HG03378 (cell line): ENCODE results near the gene RTBDN.
"Not testable (repeated sequence)": the region's sequence is repeated elsewhere in the genome, so short reads cannot be mapped to it uniquely, and the experiment has no call there.

ENCODE experiments used
- ATAC-seq: cut with Tn5 transposase; IDR thresholded peaks from one replicate; pipeline ENCODE4 v1.9.1; 2021; ENCODE audit warnings: mild to moderate bottlenecking, moderate library complexity; ENCODE audit not compliant: unreplicated experiment

RTBDN gene

DNA sequence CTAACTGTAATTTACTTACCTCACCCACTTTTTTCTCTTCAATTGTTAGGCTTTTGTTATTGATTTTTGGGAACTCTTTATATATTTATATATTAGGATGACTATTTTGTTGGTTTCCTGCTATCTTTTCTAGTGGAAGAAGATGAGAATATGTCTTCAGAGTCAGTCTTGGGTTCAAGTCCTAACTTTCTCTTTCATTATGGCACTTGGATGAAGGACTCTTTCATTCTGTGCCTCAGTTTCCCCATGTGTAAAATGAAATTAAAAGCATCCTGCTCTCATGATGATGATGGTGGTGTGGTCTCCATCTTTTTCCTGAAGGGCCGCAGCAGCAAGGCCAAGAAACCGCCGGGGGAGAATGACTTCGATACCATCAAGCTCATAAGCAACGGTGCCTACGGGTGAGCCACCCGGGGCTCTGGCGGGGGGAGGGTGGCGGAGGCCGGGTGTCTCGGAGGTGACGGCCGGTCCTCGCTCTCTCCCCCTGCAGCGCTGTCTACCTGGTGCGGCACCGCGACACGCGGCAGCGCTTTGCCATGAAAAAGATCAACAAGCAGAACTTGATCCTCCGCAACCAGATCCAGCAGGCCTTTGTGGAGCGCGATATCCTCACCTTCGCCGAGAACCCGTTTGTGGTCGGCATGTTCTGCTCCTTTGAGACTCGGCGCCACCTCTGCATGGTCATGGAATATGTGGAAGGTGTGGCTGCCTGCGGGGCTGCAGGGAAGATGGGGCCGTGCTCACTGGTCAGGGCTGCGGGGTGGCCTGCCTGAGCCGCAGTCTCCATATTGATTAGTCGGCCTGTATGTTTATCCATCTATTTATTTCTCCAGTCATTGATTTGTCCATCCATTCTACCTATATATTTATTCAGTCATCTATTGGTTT lies 23.9 kb upstream of the RTBDN start:
- ATAC-seq: no peak

DNA sequence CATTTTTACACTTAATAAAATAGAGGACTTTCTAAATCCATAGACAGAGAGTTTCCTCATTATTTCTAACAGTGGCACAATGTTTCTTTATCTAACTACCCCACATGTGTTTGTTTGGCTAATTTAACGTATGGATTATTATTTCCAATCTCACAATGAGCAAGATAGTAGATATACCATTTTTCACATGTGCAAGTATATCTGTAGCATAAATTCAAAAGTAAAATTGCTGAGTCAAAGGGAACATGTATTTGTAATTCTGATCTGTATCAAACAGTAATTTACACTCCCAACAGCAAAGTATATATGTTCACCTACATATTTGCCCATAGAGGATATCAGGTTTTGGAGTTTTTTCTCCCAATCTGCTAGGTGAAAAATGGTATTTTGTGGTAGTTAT lies 22.3 kb upstream of the RTBDN start:
- no peak for ATAC-seq

DNA sequence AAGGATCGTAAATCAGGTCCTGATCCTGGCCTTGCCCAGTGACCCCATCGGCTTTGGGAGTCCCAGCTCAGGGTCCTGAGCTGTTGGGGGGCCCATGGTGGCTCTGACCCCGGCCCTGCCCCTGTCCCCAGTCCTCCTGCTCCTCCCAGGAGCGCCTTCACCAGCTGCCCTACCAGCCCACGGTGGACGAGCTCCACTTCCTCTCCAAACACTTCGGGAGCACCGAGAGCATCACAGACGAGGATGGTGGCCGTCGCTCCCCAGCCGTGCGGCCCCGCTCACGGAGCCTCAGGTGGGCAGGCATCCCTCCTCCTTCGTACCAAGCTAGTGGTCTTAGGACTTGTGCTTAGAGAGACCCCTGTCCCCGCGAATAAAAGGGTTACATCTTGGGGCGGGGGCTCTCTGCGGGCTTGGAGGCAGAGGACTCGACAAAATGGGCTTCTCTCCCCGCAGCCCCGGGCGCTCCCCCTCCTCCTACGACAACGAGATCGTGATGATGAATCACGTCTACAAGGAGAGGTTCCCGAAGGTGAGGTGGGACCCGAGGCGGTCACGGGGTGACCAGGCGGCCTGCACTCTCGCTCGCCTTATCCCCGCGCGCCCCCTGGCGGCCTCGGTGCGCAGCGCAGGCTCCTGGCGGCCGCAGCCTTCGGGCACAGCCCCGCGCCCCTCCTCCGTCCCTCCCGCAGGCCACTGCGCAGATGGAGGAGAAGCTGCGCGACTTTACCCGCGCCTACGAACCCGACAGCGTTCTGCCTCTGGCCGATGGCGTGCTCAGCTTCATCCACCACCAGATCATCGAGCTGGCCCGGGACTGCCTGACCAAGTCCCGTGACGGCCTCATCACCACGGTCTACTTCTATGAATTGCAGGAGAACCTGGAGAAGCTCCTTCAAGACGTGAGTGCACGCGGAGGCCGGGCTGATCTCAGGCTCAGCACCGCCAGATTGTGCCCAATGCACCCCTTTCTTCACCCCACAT lies 13.1 kb upstream of the RTBDN start:
- no peak for ATAC-seq

DNA sequence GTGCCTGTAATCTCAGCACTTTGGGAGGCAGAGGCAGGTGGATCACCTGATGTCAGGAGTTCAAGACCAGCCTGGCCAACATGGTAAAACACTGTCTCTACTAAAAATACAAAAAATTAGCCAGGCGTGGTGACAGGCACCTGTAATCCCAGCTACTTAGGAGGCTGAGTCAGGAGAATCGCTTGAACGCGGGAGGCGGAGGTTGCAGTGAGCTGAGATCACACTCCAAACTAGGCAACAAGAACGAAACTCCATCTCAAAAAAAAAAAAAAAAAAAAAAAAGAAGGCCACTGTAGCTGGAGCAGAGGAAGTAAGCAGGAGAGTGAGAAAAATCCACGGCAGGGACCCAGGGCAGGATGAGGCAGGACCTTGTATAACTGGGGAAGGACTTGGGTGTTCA lies 12.2 kb upstream of the RTBDN start:
- ATAC-seq: not testable (repeated sequence)

DNA sequence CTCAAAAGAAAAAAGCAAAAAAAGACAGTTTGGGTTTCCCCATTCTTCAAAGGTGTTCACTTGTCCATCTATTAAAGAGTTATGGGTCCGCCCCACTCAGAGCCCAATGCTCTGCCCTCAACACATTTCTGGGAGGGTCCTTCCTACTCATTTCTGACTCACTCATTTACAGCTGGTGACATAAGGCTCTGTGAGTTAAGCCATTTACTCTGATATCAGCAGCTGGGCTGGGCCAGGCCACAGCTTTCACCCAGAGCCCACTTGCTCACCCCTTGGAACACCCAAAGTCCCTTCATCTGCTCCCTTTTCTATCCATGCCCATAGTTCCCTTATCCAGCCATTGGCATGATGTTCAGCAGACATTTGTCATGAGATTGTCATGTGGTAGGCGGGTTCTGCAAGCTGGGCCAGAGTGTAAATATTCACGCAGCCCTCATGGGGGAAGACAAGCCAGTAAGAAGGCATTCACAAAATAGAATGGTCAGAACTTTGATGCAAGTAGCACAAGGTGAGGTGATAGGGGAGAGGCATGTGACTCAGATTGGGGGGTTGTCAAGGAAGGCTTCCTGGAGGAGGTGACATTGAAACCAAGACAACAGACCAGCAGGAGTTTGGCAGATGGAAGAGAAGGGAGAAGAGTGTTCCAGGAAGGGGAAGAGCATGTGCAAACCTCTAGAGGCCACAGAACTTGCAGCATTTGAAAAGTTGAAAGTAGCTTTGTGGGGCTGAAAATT lies 9.8 kb upstream of the RTBDN start:
- ATAC-seq: no peak

DNA sequence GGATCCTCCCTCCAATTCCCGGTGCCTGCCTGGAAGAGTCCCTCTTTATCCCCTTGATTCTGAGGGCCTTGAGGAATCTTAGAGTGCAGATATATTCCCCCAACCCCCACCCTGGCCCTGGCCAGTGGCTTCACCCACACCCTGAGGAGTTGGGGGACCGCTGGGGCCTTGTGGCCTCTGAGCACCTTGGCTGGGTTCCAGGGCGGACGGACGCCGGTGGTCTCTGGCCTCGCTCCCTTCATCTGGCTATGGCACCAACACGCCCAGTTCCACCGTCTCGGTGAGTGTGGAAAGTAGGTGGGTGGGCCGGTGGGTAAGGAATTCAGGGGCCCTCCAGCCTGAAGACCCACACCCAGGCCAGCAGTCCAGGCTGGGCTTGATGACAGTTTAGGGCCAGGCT lies 8.9 kb upstream of the RTBDN start:
- ATAC-seq: no peak

DNA sequence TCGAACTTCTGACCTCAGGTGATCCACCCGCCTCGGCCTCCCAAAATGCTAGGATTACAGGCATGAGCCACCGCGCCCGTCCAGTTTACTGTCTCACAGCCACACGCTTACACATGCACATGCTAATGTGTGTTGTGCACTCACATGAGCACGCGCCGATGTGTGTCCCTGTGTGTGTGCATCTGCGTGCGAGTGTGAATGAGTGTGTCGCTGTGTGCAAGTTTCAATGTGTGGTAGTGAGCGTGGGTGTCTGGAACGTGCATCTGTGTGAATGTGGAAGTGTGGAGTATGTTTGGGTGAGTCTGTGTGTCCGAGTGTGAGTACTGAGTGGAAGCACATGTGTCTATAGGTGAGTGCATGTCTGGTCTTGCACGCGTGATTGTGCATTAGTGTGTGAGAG lies 8.1 kb upstream of the RTBDN start:
- no peak for ATAC-seq

DNA sequence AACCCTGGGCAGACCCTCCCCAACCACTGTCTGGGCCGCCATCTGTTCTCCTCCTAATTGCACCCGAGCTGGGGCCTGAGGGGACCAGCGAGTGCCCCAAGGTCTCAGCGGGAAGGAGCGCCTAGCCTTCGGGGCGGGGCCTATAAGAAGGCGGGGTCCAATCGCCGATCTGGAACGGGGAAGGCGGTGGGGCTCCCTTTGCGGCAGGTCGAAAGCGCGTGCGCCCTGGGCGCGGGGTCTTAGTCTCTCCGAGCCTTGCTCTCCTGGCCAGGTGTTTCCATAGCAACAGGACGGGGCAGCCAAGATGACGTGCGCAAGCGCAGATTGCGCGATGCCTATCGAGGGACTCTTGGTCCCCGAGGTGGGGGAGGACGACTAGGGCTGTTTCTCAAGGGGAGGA lies 6.7 kb upstream of the RTBDN start:
- ATAC-seq: no peak

DNA sequence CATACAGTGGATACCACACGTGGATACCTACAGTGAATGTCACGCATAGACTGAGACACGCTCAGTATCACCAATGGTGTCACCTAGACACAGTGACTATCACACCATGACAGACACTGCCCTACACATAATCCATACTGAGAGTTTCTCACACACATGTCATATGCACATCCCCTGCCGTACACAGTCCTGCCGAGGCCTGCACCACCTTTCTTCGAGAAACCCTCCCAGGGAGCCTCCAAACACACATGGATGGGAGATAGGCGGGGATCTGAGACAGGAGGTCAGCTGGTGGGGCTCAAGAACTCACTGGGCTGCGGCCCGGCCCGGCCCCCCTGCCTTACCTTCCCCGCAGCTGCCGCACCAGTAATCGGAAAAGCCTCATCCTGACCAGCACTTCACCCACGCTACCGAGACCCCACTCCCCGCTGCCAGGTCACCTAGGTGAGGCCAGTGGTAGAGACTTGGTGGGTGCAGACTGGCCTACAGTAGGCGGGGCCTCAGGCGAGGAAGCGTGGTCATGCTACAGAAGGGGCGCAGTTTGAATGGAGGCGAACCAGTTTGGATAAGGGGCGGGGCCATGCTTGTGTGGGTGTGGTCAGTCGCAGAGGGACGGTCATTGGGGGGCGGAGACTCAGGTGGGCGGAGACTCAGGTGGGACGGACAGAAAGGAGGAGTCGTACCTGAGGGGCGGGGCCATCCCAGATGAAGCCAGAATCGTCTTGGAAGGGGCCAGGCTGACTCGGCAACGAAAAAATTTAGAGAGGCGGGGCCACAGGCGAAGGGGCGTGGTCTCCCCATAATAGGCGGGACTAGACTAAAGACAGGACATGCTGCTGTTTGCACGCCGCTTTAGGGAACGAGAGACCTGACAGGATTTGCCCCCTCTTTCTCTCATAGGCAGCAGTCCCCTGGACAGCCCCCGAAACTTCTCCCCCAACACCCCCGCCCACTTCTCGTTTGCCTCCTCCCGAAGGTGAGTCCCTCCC lies 6.0 kb upstream of the RTBDN start:
- ATAC-seq: no peak

DNA sequence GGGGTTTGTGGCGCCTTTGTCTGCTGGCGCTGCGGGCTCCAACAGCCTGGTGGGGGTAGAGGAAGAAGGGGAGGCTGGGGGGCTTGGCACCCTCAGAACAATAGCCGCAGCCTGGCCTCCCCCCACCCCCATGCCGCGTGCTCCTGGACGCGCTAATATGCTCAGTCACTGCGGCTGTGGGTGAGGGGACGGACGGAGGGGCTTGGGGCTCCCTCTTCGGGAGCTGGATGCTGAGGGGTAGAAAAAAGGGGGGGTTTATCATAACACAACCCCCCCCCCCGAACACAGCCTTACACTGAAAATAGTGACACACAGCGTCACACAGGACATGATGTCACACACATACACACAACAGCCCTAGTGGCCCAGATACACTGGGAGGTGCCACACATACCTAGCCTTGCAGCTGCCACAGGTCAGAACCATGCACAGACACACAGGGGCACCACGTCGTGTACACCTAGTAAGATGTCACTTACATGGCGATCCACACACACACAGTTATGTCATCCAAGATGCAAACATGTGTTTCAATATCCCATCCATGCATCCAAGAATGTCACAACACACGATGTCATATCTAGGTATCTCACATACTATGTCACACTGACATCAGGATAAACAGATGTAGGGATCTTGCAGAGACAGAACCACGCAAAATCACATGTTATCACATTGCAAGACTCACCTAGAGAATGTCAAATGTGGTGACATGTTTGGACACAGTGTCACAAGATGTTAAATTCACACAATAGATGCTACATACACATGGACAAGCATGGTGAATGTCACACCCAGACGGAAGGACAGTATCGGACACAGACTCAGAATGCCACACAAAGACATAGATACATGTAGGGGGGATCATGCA lies 4.7 kb upstream of the RTBDN start:
- ATAC-seq: no peak

DNA sequence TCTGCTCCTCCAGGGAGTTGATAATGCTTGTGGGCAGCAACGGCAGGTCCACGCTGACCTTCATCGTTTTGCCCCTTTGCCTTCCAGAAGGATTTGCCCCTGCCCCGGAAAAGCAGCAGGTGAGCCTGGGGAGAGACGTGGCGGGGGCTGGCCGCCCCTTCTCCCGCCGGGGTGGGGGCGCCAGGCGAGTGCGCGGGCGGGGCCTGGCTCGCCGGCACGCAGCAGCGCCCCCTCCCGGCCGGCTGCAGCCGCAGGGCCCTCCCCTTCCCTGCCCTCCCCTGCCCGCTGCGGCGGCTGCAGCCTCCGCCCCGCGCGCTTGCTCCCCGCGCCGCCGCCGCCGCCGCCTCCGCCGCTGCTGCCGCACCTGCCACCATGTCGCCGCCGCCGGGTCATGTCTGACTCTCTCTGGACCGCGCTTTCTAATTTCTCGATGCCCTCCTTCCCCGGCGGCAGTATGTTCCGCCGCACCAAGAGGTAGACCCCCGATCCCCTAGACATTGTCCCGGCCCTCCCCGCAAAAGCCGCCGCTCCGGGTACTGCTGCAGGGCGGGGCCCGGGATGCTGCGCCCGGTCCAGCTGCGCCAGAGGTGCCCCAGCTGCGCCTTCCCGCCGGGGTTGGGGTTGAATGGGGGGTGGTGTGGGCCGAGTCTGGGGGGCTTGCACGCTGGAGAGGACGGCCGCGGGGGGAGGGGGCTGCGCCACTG lies 4.0 kb upstream of the RTBDN start, which contains the start of gene MAST1:
TSS of gene MAST1 (plus strand) at position 334 of the 704 bp plus-strand sequence. CDS start at position 392, 58 bp downstream.
- ATAC-seq: no peak

DNA sequence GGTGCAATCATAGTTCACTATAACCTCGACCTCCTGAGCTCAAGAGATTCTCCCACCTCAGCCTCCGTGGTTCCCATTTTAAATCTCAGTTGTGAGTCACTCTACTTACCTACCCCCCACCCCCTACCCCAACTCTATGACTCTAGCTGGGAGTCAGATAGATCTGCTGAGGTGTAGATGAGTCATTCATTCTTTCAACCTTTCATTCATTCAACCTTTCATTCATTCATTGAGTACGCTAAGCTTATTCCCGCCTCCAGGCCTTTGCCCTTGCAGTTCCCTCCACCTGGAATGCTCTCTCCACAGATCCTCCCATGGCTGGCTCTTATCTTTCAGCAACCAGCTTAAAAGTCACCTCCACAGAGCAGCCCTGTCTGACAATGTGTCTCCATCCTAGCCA lies 2.8 kb upstream of the RTBDN start:
- no peak for ATAC-seq

DNA sequence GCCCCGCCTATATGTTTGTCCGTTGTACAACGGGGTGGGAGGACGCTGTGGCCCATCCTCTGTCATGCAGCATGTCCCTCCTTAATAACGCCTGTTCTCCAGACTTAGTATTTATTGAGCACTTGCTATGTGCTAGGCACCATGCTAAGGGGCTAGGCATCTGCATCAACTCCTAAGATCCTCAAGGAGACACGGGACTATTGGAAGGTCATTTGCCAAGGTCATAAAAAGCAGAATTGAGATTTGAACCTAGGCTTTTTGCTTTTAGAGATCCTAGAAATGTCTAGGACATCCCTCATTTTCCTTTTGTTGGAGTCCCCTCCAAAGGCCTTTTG lies 2.1 kb upstream of the RTBDN start:
- ATAC-seq: no peak

DNA sequence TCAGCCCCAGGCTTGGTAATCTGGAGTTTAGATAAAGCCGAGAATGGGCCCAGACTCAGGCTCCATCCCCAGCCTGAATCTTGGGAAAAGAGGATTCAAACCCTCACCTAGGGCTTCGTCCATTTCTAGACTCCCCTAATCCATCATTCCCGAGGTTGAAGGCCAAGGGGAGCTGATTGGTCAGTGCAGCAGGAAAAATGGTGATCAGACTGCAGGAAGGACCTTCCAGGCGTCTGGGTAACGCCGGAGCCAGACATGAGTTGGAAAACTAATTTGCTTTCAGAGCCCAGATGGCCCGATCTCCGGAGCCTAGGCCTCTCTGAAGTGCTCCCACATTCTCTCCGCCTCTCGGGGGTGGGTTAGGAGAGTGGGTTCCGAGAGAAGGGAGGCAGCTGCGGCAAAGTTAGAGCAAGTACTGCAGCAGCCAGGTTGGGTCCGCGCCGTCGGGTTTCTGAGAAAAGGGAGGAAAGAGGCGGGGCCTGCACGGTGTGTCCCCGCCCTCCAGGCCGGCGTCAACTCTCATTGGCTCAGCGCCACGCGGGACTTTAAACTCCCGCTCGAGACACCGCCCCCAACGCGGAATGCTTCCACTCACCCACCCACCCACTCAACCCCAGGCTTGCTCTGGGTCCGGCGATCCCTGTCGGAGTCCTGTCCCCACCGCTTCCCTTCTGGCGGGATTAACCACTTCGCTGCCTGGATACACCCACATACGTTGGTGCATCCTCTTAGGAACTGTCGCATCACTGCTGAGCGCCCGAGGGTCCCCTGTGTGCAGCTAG lies 788 bp upstream of the RTBDN start:
- ATAC-seq: no peak

DNA sequence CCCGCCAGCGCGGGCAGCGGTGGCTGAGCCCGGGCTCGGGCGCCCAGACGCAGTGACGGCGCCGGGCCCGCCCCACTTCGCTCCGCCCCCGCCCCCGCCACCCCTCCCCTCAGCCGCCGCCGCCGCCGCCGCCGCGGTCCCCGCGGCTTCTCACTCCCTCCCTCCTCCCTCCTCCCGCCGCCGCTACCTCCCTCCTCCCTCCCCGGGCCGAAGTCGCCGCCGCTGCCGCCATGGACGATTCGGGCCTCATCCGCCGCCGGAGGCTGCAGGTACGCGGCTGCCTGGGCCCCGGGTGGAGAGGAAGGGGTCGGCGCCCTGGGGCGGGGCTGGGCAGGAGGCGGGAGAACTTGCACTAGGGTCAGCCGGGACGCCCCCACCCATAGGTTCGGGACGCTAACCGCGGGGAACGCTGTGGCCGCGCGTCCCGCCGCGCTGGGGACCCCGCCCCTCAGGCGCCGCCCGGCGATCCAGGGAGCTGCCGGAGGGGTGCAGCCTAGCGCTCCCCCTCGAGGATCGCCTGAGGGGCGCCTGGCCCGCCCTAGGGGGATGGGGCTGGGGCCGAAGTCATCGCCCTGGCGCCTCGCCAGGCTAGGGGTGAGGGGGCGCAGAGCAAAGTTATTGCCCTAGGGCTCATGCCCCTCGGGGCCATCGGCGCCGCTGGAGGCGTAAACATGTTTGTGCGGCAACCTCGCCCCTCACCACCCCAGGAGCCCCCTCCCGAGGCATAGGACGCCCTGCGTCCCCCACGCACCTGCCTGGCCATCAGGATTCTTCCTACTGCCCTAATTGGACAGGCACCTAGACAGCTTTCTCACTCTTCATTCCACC lies 427 bp downstream of the RTBDN start:
- ATAC-seq: no peak

DNA sequence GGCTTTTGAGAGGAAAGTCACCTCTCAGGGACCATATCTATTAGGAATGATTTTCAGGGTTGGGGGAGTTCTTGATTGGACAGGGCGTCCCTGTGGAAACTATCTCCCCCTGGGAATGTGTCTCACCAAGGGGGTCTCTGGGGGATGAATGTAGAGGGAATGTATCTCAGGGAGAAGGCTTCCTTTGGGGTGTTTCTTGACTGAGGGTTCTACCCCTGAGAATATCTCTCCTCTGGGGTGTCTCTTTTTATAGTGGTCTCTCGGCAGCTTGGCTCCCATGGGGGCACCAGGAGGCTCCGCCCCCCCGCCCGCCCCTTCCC lies 1.0 kb downstream of the RTBDN start:
- ATAC-seq: no peak

DNA sequence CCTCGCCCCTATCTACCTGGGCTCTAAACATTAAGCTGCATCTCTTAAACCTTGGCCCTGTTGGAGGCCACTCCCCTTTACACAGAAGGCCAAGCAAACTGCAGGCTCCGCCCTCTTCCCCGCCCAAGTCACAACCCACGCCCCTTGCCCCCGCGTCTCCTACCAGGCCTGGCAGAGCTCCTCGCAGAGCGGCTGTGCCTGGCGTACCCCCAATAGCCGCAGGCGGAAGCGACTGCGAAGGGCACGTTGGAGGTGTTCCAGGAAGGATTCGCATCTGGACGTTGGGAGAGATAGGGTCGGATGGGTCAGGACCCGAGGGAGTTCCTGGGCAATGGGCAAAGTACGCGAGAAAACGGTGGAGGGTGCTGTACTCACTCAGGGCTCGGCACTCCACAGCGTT lies 5.9 kb downstream of the RTBDN start:
- ATAC-seq: no peak
